ENCODE results near the gene PRDM15. TPM values are rescaled to one million over a fixed set of nuclear protein-coding genes. Genes with fewer than 3 reads are reported as not detected.

The PRDM15 gene
- polyA plus RNA-seq, 3 donors = 0.19 to 19.0 (median 0.74) TPM

DNA sequence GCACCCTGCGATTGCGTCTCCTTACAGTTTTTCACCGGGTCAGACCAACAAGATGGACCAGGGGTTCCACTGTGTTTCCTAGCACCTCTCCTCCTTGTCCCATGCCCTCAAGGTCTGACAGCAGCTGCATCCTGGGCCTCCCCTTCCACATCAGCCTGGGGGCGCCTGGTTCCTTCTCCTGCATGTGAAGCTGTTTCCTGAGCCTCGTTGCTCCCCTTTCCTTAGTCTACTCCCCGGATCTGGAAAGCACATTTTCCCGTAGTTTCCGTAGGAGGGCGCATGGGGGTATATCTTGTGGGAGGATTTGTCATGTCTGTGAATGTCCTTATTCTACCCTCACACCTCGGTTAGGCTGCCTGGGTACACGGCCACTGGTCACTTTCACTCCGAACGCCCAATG lies 6.1 kb downstream of the PRDM15 start:
- Histone ChIP-seq H4K20me1 (ENCODE audit: insufficient read depth, low read length) (no peaks in the 10 kb centered on the region), H3K79me2 (ENCODE audit: insufficient read depth, low read length) (peaks cover 14% of the 10 kb centered on the region), H3K27ac (ENCODE audit: low read depth in 1 of 2, low read length in 2 of 2) (no peak overlapping the region), H3K4me3 (replicated peaks in 1 of 3; ENCODE audit: low read depth in 2 of 3, low read length in 3 of 3) (no peak overlapping the region), H3K36me3 (replicated peaks in 1 of 2; ENCODE audit: control insufficient read depth in 1 of 2, insufficient read depth in 2 of 2, low read length in 2 of 2) (peaks cover 0 to 7% of the 10 kb centered on the region in 2 donors), H3K9ac (ENCODE audit: insufficient read depth, low read length, poor library complexity, severe bottlenecking) (no peak overlapping the region), H3K27me3 (ENCODE audit: control insufficient read depth in 2 of 2, insufficient read depth in 2 of 2, low read length in 2 of 2) (no peaks in the 10 kb centered on the region), H3K9me3 (replicated peaks in 1 of 2; ENCODE audit: control insufficient read depth in 1 of 2, insufficient read depth in 1 of 2, low read length in 2 of 2) (no peaks in the 10 kb centered on the region), H2AFZ (ENCODE audit: insufficient read depth, low read depth, low read length, poor library complexity, severe bottlenecking) (no peak overlapping the region), H3K4me1 (ENCODE audit: control insufficient read depth in 1 of 2, insufficient read depth in 2 of 2, low read length in 2 of 2) (peaks cover 9 to 10% of the 10 kb centered on the region in 2 donors), H3K4me2 (replicated peaks; ENCODE audit: extremely low read depth, low read length, poor library complexity, severe bottlenecking) (no peak overlapping the region)
- 94% methylated on average over 7 of the region's 13 CpGs for WGBS (ENCODE audit: insufficient coverage)
- Mint-ChIP-seq H3K27me3 (ENCODE audit: low read depth in 3 of 3) (peaks cover 0 to 1% (median 0%) of the 10 kb centered on the region in 3 donors), H3K9me3 (peaks cover 0 to 2% (median 0%) of the 10 kb centered on the region in 7 donors), H3K4me3 (no peak overlapping the region), H3K4me1 (peaks cover 18% of the 10 kb centered on the region), H3K36me3 (peaks cover 15 to 17% of the 10 kb centered on the region in 2 donors), H3K27ac (no peak overlapping the region)
- intact Hi-C loops (cut with micrococcal nuclease) = no loop called here
- DNase-seq = no peak
- TF ChIP-seq, protein P1, sequence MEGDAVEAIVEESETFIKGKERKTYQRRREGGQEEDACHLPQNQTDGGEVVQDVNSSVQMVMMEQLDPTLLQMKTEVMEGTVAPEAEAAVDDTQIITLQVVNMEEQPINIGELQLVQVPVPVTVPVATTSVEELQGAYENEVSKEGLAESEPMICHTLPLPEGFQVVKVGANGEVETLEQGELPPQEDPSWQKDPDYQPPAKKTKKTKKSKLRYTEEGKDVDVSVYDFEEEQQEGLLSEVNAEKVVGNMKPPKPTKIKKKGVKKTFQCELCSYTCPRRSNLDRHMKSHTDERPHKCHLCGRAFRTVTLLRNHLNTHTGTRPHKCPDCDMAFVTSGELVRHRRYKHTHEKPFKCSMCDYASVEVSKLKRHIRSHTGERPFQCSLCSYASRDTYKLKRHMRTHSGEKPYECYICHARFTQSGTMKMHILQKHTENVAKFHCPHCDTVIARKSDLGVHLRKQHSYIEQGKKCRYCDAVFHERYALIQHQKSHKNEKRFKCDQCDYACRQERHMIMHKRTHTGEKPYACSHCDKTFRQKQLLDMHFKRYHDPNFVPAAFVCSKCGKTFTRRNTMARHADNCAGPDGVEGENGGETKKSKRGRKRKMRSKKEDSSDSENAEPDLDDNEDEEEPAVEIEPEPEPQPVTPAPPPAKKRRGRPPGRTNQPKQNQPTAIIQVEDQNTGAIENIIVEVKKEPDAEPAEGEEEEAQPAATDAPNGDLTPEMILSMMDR (IDR thresholded peaks at IDR 0.05) = no peak

- Histone ChIP-seq H3K4me2 (replicated peaks; ENCODE audit: extremely low read depth, low read length, poor library complexity, severe bottlenecking) (no peak overlapping the region), H2AFZ (ENCODE audit: insufficient read depth, low read depth, low read length, poor library complexity, severe bottlenecking) (no peak overlapping the region), H3K4me3 (replicated peaks in 1 of 3; ENCODE audit: low read depth in 2 of 3, low read length in 3 of 3) (no peak overlapping the region), H3K4me1 (ENCODE audit: control insufficient read depth in 1 of 2, insufficient read depth in 2 of 2, low read length in 2 of 2) (no peaks in the 10 kb centered on the region), H3K9ac (ENCODE audit: insufficient read depth, low read length, poor library complexity, severe bottlenecking) (no peak overlapping the region), H3K79me2 (ENCODE audit: insufficient read depth, low read length) (peaks cover 6% of the 10 kb centered on the region), H3K27ac (ENCODE audit: low read depth in 1 of 2, low read length in 2 of 2) (no peak overlapping the region), H3K36me3 (replicated peaks in 1 of 2; ENCODE audit: control insufficient read depth in 1 of 2, insufficient read depth in 2 of 2, low read length in 2 of 2) (peaks cover 0 to 7% of the 10 kb centered on the region in 2 donors), H3K27me3 (ENCODE audit: control insufficient read depth in 2 of 2, insufficient read depth in 2 of 2, low read length in 2 of 2) (no peaks in the 10 kb centered on the region), H3K9me3 (replicated peaks in 1 of 2; ENCODE audit: control insufficient read depth in 1 of 2, insufficient read depth in 1 of 2, low read length in 2 of 2) (no peaks in the 10 kb centered on the region), H4K20me1 (ENCODE audit: insufficient read depth, low read length) (no peaks in the 10 kb centered on the region)
- 93% methylated on average over 9 of the region's 15 CpGs for WGBS (ENCODE audit: insufficient coverage)
- Mint-ChIP-seq H3K36me3 (peaks cover 15 to 17% of the 10 kb centered on the region in 2 donors), H3K4me1 (peaks cover 2% of the 10 kb centered on the region), H3K27me3 (ENCODE audit: low read depth in 3 of 3) (peaks cover 0 to 1% (median 0%) of the 10 kb centered on the region in 3 donors), H3K4me3 (no peak overlapping the region), H3K9me3 (peaks cover 0 to 2% (median 0%) of the 10 kb centered on the region in 7 donors), H3K27ac (no peak overlapping the region)
- TF ChIP-seq, protein P1 (IDR thresholded peaks at IDR 0.05) = no peak
- no peak for DNase-seq
- intact Hi-C loops (cut with micrococcal nuclease) = no loop called here
Observed at GRCh38 chr21:41871293-41872030, 7.7 kb downstream of the PRDM15 start.
